ENCODE data around the gene MAP3K12. TPM values are rescaled to one million over a fixed set of nuclear protein-coding genes. Genes with fewer than 3 reads are reported as not detected.

MAP3K12 gene
- total RNA-seq, 1 donor from 2014 or later, result 11.1 TPM

DNA sequence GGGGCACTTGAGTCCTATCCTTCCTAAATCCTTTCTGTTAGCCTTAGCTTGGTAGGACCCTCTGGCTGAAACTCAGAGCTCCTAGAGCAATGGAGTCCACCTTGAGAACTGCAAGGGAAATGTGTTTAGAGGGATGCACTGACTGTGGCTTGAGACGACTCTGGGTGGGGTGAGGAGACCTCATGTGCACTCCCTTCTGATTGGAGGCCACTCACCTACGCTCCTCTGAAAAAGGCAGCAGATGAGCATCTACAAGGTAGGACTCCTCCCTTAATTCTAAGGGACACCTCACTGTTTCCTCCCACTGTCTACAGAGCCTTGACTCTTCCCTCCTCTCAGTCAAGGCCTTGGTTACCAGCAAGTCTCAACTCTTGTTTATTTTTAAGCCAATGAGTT lies 1.0 kb downstream of the MAP3K12 start:
- peaks cover 29% of the 10 kb centered on the region for H3K4me1 Mint-ChIP-seq (ENCODE audit: low read depth, unreplicated experiment)

DNA sequence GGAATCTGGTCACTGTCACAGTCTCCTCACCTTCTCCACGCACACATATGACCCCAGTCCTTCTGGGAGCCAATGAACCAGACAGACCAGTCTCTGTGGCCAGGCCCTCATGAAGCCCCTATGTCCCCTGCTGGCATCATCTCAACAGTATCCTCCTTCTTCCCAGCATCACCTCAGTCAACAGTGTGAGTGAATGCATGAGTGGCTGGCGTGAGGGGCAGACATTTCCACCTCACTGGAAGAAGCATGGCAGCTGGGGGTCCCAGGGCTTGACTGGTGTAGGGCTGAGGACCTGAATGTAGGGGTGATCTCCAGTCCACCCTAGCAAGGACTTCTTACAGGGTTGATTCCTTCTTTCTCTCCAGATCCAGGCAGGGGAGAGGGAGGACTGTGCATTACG lies 1.8 kb downstream of the MAP3K12 start:
- no peak for FAIRE-seq
- H3K27ac Mint-ChIP-seq (ENCODE audit: unreplicated experiment), result no peak overlapping the region
- Histone ChIP-seq H3K79me2 (ENCODE audit: insufficient read depth, low read length) (peaks cover 46% of the 10 kb centered on the region), H2AFZ (ENCODE audit: low read depth, low read length) (no peak overlapping the region), H3K27ac (ENCODE audit: low read depth, low read length) (no peak overlapping the region), H3K9me3 (ENCODE audit: insufficient read depth, low read depth, low read length) (no peaks in the 10 kb centered on the region), H3K27me3 (ENCODE audit: insufficient read depth, low read length) (no peaks in the 10 kb centered on the region), H4K20me1 (ENCODE audit: insufficient read depth, low read length) (peaks cover 16% of the 10 kb centered on the region), H3K4me2 (ENCODE audit: low read length) (no peak overlapping the region), H3K4me3 (ENCODE audit: insufficient read depth, low read depth, low read length) (no peak overlapping the region), H3K9ac (ENCODE audit: low read length) (no peak overlapping the region), H3K4me1 (ENCODE audit: insufficient read depth, low read length) (peaks cover 33% of the 10 kb centered on the region), H3K36me3 (ENCODE audit: insufficient read depth, low read length) (no peaks in the 10 kb centered on the region)
- H3K4me1 Mint-ChIP-seq (ENCODE audit: low read depth, unreplicated experiment), result peaks cover 27% of the 10 kb centered on the region
- no peak for DNase-seq (ENCODE audit: low read depth)
- H3K27me3 Mint-ChIP-seq (ENCODE audit: low read depth, unreplicated experiment), result no peaks in the 10 kb centered on the region
- no peaks in the 10 kb centered on the region for H3K9me3 Mint-ChIP-seq (ENCODE audit: unreplicated experiment)
- H3K36me3 Mint-ChIP-seq (ENCODE audit: low read depth, unreplicated experiment), result peaks cover 2% of the 10 kb centered on the region
- no peak overlapping the region for H3K4me3 Mint-ChIP-seq (ENCODE audit: unreplicated experiment)
- no peak for TF ChIP-seq EZH2 (IDR thresholded peaks at IDR 0.05; ENCODE audit: insufficient read depth, low read length)
- TF ChIP-seq, protein P1, sequence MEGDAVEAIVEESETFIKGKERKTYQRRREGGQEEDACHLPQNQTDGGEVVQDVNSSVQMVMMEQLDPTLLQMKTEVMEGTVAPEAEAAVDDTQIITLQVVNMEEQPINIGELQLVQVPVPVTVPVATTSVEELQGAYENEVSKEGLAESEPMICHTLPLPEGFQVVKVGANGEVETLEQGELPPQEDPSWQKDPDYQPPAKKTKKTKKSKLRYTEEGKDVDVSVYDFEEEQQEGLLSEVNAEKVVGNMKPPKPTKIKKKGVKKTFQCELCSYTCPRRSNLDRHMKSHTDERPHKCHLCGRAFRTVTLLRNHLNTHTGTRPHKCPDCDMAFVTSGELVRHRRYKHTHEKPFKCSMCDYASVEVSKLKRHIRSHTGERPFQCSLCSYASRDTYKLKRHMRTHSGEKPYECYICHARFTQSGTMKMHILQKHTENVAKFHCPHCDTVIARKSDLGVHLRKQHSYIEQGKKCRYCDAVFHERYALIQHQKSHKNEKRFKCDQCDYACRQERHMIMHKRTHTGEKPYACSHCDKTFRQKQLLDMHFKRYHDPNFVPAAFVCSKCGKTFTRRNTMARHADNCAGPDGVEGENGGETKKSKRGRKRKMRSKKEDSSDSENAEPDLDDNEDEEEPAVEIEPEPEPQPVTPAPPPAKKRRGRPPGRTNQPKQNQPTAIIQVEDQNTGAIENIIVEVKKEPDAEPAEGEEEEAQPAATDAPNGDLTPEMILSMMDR (IDR thresholded peaks at IDR 0.05; ENCODE audit: insufficient read depth, low read depth, low read length), result no peak

More for the DNA sequence above, 1.0 kb downstream of the MAP3K12 start:
- Mint-ChIP-seq H3K27ac (ENCODE audit: unreplicated experiment) (no peak overlapping the region), H3K4me3 (ENCODE audit: unreplicated experiment) (peak overlapping the region; percentile 23), H3K36me3 (ENCODE audit: low read depth, unreplicated experiment) (peaks cover 2% of the 10 kb centered on the region), H3K9me3 (ENCODE audit: unreplicated experiment) (no peaks in the 10 kb centered on the region), H3K27me3 (ENCODE audit: low read depth, unreplicated experiment) (no peaks in the 10 kb centered on the region)
- Histone ChIP-seq H3K9ac (ENCODE audit: low read length) (peak overlapping the region; percentile 92), H3K4me2 (ENCODE audit: low read length) (peak overlapping the region; percentile 90), H3K4me1 (ENCODE audit: insufficient read depth, low read length) (peaks cover 30% of the 10 kb centered on the region), H2AFZ (ENCODE audit: low read depth, low read length) (no peak overlapping the region), H3K27me3 (ENCODE audit: insufficient read depth, low read length) (no peaks in the 10 kb centered on the region), H4K20me1 (ENCODE audit: insufficient read depth, low read length) (peaks cover 16% of the 10 kb centered on the region), H3K4me3 (ENCODE audit: insufficient read depth, low read depth, low read length) (peak overlapping the region; percentile 71), H3K9me3 (ENCODE audit: insufficient read depth, low read depth, low read length) (no peaks in the 10 kb centered on the region), H3K36me3 (ENCODE audit: insufficient read depth, low read length) (no peaks in the 10 kb centered on the region), H3K79me2 (ENCODE audit: insufficient read depth, low read length) (peaks cover 53% of the 10 kb centered on the region), H3K27ac (ENCODE audit: low read depth, low read length) (no peak overlapping the region)
- TF ChIP-seq, protein P1 (IDR thresholded peaks at IDR 0.05; ENCODE audit: insufficient read depth, low read depth, low read length), result no peak
- no peak for TF ChIP-seq EZH2 (IDR thresholded peaks at IDR 0.05; ENCODE audit: insufficient read depth, low read length)
- DNase-seq (ENCODE audit: low read depth) (no peak), FAIRE-seq (no peak)

DNA sequence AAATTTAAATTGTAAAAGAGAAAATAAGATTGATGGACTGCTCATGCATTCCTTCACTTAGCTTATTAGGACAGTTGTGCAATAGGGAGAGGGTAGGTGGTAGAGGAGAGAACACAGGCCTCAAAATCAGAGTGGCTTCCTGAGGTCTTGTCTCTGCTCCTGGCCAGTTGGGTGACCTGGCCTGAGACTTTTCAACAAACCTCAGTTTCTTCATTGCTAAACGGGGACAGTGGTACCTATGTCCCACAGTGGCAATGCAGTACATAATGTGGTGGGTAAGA lies 2.6 kb downstream of the MAP3K12 start:
- no peak overlapping the region for H3K4me2 ChIP-seq (ENCODE audit: low read length)
- peaks cover 16% of the 10 kb centered on the region for H4K20me1 ChIP-seq (ENCODE audit: insufficient read depth, low read length)
- Mint-ChIP-seq H3K9me3 (ENCODE audit: unreplicated experiment) (no peaks in the 10 kb centered on the region), H3K4me3 (ENCODE audit: unreplicated experiment) (peak overlapping the region; percentile 74), H3K36me3 (ENCODE audit: low read depth, unreplicated experiment) (peaks cover 2% of the 10 kb centered on the region), H3K27ac (ENCODE audit: unreplicated experiment) (peak overlapping the region; percentile 9), H3K27me3 (ENCODE audit: low read depth, unreplicated experiment) (no peaks in the 10 kb centered on the region), H3K4me1 (ENCODE audit: low read depth, unreplicated experiment) (peaks cover 25% of the 10 kb centered on the region)
- H3K4me1 ChIP-seq (ENCODE audit: insufficient read depth, low read length), result peaks cover 32% of the 10 kb centered on the region
- no peak for TF ChIP-seq EZH2 (IDR thresholded peaks at IDR 0.05; ENCODE audit: insufficient read depth, low read length)
- no peak overlapping the region for H2AFZ ChIP-seq (ENCODE audit: low read depth, low read length)
- peaks cover 43% of the 10 kb centered on the region for H3K79me2 ChIP-seq (ENCODE audit: insufficient read depth, low read length)
- FAIRE-seq, result no peak
- no peak overlapping the region for H3K4me3 ChIP-seq (ENCODE audit: insufficient read depth, low read depth, low read length)
- no peaks in the 10 kb centered on the region for H3K36me3 ChIP-seq (ENCODE audit: insufficient read depth, low read length)
- DNase-seq (ENCODE audit: low read depth), result no peak
- no peaks in the 10 kb centered on the region for H3K27me3 ChIP-seq (ENCODE audit: insufficient read depth, low read length)
- H3K9ac ChIP-seq (ENCODE audit: low read length), result no peak overlapping the region
- H3K27ac ChIP-seq (ENCODE audit: low read depth, low read length), result no peak overlapping the region
- H3K9me3 ChIP-seq (ENCODE audit: insufficient read depth, low read depth, low read length), result no peaks in the 10 kb centered on the region
